Astrocyte of the cerebellum (primary cell): ENCODE results near the gene PIEZO1.

Experiments
- DNase-seq: peaks from one replicate; pipeline ENCODE4 v3.0.0-alpha.2; 2011; ENCODE audit warnings: low read depth
- H3K4me3 ChIP-seq: 2 replicates; pipeline ENCODE4 v1.5.1; 2011; ENCODE audit warnings: mild to moderate bottlenecking, low read depth, low read length, moderate library complexity
- in situ Hi-C: cut with HindIII; loops from 2 replicates; pipeline ENCODE4 v1.10.0; 2017; ENCODE audit warnings: low sequenced_read_pairs
- TF ChIP-seq, protein P1 (sequence below): IDR thresholded peaks from 2 replicates; pipeline ENCODE4 v1.5.1; 2012; ENCODE audit warnings: low read length, low read depth, moderate library complexity, mild to moderate bottlenecking; ENCODE audit errors: missing control alignments

PIEZO1 gene

DNA sequence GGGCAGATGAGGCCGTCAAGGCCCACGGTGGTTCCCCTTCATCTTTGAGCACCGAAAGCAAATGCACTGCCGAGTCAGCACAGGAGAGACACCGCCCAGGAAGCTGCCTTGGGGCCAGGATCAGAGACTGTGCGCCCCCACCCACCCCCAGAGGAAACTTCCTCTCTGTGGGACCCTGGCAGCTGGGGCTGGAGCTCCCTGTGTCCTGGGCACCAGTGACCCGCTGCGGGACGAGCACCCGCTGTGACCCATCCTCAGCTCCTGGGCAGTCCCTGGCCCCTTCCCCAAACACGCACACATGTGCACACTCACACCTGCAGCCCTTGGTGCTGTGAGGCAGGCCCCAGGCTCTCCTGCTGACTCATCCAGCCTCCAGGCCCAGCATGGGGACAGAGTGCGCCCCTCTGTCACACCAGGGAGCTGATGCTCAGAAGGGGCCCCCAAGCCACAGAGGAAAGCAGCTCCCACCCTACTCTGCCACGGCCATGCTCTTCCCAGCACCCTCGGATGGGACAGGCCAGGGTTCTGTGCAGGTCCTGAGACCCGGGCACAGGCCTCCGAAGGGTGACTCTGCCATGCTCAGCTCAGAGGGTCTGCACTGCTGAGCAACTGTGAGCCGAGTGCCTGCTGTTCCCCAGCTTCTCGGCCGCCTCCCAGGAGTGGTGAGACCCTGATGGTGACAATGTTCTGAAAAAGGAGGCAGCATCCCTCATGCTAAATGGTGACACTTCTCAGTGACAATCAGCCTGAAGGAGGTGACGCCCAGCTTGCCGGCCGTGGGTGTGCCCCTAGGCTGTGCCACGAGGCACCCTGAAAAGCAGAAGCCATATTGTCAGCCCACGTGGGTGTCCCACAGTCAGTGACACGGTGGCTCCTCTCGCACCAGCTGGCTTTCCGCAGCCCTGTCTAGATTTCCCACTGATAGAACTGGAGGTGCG, 3.6 kb downstream of the PIEZO1 start:
- DNase-seq: no peak
- TF ChIP-seq, protein P1, sequence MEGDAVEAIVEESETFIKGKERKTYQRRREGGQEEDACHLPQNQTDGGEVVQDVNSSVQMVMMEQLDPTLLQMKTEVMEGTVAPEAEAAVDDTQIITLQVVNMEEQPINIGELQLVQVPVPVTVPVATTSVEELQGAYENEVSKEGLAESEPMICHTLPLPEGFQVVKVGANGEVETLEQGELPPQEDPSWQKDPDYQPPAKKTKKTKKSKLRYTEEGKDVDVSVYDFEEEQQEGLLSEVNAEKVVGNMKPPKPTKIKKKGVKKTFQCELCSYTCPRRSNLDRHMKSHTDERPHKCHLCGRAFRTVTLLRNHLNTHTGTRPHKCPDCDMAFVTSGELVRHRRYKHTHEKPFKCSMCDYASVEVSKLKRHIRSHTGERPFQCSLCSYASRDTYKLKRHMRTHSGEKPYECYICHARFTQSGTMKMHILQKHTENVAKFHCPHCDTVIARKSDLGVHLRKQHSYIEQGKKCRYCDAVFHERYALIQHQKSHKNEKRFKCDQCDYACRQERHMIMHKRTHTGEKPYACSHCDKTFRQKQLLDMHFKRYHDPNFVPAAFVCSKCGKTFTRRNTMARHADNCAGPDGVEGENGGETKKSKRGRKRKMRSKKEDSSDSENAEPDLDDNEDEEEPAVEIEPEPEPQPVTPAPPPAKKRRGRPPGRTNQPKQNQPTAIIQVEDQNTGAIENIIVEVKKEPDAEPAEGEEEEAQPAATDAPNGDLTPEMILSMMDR: no peak
- in situ Hi-C loops: loop anchor here (10.0 kb wide), 1 partner anchor 107 kb away; no protein-coding TSS in a partner anchor
- H3K4me3 ChIP-seq: no peak overlapping the region

DNA sequence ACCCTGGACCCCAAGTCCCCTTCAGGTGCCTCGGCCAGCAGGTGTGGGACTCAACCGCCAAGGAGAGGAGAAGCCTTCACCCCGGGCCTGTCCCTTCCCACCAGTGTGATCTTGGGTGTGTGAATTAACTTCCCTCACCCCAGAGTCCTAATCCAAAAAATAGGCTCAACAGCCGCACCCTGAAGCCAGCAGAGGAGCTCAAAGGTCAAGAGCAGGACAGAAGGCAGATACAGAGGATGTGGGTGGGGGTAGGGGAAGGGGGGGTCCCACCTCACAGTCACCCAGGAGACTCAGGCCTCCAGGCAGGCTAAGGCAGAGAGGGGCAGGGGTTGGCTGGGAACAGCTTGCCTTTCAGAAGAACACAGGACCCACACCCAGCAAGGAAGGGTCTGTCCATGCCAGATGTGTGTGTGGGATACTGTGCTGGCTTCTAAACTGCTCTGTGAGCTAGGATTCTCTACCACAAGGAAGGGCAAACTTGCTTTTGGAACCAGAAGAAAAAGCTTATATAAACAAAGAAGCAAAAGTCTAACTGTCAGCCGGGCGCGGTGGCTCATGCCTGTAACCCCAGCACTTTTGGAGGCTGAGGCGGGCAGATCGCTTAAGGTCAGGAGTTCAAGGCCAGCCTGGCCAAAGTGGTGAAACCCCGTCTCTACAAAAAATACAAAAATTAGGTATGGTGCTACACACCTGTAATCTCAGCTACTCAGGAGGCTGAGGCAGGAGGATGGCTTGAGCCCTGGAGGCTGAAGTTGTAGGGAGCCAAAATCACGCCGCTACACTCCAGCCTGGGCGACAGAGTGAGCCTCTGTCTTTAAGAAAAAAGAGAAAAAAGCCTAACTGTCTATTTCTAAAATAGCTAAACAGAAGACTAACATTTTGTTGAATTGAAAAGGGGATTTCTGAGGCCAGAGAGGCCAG, 4.6 kb downstream of the PIEZO1 start:
- H3K4me3 ChIP-seq: no peak overlapping the region
- DNase-seq: no peak
- TF ChIP-seq, protein P1: no peak
- in situ Hi-C loops: loop anchor here (10.0 kb wide), 1 partner anchor 106 kb away; no protein-coding TSS in a partner anchor

DNA sequence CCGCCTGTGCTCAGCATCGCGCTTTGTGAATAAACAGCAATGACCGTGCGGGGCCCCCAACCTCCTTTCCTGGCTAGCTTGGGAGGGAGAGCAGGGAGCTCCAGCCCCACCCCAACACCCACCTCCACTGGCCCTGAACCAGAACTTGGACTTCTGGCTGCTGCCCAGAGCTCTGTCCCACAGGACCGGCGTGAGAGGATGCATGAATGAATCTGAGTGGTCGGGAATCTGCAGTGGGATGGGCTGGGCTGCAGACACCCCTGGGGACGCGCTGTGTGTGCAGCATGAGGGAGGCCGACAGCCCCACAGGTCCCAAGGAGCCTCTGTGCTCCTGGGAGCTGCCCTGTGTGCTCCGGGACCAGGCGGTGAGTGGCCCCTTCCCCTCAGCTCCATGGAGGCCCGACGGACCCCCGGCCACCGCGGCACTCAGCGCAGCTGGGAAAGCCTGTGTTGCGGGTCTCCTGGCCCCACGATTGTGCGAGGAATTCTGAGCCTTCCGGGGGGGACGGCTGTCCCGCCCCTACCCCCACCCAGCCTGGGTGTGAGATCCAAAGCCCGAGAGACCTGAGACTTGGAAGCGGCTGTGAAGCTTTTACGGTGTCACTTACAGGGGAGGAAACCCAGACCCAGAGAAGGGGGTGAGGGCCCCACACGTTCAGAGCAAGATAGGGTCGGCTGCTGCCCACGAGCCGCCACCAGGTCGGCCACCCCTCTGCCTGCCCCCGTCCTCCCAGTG, 5.4 kb downstream of the PIEZO1 start:
- TF ChIP-seq, protein P1: no peak
- DNase-seq: no peak
- in situ Hi-C loops: loop anchor here (10.0 kb wide), 1 partner anchor 105 kb away; no protein-coding TSS in a partner anchor
- no peak overlapping the region for H3K4me3 ChIP-seq

DNA sequence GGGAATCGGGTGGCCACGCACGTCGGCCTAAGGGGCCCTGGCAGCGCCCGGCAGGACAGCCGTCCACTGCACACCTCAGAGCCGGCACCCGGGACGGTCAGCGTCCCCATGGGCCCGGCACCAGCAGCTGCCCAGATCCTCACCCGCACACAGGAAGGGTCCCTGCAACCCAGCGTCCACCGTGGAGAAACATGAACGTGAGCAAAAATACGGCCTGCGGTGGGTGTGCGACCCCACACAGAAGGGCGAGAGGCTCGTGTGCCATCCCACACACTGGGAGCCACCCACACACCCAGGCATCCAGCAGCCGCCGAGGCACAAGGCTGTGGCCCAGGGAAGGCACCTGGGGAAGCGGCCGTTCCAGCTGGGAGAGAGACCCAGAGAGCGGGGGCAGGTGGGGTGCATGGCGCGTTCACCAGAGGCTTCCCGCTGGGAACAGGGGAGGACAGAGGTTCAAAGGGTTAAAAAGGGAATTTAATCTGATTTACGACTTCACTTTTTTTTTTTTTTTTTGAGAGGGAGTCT, 6.4 kb downstream of the PIEZO1 start:
- DNase-seq: no peak
- H3K4me3 ChIP-seq: no peak overlapping the region
- TF ChIP-seq, protein P1: no peak
- in situ Hi-C loops: no loop called here

DNA sequence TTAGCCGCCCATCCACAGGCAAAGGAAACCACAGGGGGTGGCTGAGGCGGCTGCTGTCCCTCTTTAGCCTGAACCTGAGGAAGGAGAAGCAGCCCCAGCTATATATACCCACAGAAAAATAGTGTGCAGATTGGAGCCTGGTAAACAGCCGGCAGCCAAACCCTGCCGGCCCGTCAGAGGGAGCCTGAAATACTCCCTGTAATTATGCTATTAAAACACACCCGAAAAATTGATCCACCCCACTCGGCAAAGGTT, 6.8 kb downstream of the PIEZO1 start:
- in situ Hi-C loops: no loop called here
- DNase-seq: no peak
- H3K4me3 ChIP-seq: no peak overlapping the region
- TF ChIP-seq, protein P1: no peak
